DMS53 treated with DMSO at 0.1 percent for 48 hours (cell line): ENCODE results near the gene CEBPZOS.

Experiments used
- DNase-seq: peaks from one replicate; lab custom pipeline; 2025; ENCODE audit not compliant: unreplicated experiment; lab: John Stamatoyannopoulos, UW

Gene CEBPZOS

DNA sequence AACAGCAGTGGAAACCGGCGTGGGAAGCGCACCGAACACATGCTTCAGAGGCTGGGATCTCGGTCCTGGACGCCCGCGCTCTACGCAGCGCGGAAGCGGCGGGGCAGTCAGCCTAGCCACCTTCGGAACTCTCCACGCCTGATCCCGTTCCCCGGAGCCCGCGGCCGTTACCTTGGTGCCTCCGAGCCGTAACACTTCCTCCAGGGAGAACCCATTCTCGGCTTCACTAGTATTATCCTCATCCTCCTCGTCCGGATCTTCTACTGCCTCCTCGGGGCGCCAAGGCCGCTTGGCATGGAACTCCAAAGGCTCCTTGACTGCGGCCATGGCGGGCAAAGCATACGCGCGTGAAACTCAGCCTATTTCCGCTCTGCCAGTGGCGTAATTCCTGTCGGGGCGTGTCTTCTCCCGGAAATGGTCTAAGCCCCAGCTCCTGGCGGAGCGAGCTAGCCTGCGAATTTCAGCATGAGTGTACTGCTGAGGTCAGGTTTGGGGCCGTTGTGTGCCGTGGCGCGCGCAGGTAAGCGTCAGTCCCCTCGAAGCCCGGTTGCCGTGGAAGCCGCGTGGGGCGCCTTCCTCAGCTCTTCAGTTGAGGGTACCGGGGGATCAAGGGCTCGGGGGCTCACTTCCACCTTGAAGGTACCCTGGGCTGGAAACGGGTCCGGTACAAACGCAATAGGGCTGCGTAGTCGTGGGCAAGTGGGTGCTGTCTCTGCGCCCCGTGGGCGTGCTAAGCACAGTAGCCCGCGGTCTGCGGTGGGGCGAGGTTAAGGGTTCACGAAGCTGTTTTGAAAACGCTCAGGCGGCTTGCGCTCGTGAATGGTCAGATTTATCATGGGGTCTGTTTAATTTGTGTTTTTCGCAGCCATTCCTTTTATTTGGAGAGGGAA, 35.2 kb downstream of the CEBPZOS start, which contains the start of the genes CEBPZ and NDUFAF7:
Gene CEBPZ (minus strand): TSS at position 356 of the 890 bp plus-strand sequence. CDS start 29 bp downstream, at position 327.
Gene NDUFAF7 (plus strand): TSS at position 418 of the 890 bp plus-strand sequence. CDS start 48 bp downstream, at position 466.
- peak; percentile 78 for DNase-seq

DNA sequence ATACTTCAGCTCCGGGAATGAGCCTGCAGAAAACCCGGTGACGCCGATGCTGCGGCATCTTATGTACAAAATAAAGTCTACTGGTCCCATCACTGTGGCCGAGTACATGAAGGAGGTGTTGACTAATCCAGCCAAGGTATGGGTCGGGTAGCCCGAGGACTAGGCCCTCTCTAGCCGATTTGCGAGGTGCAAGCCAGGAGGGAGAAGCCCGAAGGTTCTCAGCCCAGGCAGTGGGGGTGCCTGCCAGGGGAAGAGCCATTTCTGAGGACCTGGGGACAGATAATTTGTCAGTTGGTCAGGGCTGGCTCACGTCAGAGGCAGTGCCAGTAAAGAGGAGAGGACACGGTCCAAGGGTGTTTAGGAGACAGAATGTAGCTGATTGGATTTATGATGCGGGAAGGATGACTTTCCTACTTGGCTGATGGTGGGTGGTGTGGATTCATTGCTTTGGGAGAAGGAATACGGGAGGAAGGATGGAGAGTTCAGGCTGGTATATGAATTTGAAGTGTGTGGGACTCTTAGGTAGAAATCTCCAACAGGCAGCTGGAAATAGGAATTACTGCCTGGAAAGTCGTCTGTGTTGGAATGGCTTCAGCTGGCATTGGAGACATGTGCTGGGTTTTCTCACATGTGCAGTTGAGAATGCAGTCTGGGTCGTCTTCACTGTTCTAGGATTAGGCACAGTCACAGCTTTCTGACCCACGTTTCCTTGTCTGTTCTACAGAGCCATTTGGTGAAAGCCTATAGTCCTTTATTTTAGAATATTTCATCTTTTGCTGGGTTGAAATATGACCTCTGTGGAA, 36.0 kb downstream of the CEBPZOS start:
- no peak for DNase-seq

DNA sequence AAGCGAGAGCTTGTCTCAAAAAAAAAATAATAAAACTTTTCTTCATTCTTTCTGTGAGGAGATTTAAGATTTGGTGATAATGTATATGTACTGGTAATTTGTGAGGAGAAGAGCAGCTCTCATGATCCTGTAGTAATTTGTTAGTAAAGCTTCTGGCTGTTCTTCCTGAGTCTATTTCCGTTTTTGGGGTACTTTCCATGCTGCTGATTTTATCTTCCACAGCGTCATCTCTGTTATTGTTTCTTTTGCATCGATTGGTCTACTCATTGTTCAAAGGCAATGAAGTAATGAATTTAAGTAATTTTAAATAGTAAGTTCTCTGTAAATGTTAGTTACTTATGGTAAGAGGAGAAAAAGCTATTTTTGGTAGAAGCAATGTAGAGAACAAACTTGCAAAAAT, 47.1 kb downstream of the CEBPZOS start:
- DNase-seq: no peak

DNA sequence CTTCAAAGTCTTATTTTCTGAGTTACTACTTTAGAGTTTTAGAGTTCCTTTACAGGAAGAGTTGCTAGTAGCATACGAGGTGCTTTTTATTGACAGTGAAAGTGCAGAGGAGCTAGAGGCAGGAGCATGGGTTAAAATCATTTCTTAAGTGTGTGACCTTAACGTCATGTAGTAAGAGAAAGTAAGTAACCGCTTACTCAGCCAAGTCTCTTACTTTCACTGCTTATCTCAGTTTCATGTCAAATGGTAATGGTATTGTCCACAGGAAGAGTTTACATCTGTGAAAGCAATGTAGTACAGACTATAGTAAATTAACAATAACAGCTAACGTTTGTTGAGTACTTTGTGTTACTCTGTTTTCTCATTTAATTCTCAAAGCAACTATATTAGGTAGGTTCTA, 47.7 kb downstream of the CEBPZOS start:
- no peak for DNase-seq

DNA sequence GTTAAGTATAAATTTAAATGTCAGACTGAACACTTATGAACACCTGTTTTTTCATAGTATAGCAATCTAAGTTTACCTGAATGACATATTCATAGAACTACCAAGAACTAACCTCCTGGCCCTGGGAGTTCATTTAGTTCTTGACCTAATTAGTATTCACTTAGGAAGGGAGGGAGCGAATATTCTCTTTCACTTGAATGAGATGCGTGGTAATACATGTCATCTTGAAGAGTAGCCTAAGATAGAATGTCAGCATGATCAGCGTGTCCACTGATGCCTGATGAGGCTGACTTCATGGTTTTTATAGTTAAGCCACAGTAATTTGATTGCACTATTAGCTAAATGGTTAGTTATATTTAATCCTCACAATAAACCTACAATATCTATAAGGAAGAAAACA, 48.5 kb downstream of the CEBPZOS start:
- DNase-seq: no peak

DNA sequence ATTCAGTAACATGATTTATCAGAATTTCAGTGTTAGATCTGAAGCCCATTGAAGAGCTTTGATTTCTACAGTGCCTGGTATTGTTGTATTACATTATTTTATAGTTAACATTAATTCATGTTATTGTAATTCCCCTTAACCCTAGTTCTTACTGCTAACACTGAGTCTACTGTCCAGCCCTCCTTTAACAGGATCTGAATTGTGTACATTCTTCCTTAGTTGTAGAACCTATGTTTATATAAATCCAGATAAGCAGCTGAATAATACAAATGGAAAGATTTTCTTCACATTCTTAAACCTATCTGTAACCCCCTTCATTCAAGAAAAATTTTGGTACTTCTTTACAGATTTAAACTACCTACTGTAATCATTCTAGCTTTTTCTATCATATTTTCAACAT, 49.9 kb downstream of the CEBPZOS start:
- no peak for DNase-seq

DNA sequence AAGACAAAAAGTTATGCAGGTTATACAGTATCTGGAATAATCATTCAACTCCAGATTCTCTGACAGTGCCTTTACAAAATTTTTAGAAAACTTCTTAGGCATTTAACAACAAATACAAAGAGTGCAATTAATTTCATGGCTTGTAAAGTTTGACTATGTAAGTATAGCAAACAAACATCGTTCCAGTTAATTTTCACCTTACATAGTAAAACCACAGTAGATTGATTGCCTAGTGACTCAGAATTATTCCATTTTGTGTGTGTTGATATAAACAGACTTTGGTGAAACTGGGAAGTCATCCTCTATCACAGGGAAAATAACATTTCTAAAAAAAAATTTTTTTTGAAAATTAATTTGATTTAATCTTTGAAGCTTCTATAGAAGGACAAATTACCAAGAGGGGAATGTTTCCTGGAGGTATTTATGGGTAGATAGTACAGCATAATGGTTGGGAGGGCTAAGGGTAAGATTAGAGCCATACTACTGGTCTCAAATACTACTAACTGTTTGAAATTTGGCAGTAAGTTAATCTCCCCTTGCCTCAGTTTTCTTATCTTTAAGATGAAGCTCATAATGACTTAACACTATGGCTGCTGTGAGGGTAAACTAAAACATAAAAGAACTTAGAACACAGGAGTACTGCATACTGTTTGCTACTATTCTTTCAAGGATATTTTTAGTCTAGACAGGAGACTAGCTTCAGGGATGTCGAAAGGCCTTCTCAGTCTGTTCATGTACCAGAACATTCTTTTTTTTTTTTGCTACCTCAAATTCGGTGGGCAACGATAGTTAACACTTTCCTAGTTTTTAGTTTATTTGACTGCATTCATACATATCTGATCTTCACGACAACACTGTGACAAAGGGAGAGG, 54.8 kb downstream of the CEBPZOS start:
- no peak for DNase-seq
